ENCODE data around the gene PES1.

DNA sequence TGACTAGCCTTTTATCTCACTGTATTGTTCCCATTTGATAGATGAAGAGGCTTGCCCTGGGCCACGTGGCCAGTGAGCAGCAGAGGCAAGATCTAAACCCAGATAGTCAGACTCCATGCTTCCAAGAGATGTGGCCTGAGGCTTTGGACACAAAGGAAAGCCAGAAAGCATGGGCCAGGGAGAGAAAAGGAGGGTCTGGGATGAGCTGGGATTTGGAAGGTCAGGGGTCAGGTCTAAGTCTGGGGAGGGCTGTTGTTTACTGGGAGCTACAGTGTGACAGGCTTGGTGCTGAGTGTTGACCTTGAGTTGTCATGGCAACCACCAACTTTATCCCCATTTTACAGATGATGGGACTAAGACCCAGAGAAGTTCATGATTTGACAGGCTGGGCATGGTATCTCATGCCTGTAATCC lies 46.0 kb upstream of the PES1 start:
- TF ChIP-seq, protein P1, sequence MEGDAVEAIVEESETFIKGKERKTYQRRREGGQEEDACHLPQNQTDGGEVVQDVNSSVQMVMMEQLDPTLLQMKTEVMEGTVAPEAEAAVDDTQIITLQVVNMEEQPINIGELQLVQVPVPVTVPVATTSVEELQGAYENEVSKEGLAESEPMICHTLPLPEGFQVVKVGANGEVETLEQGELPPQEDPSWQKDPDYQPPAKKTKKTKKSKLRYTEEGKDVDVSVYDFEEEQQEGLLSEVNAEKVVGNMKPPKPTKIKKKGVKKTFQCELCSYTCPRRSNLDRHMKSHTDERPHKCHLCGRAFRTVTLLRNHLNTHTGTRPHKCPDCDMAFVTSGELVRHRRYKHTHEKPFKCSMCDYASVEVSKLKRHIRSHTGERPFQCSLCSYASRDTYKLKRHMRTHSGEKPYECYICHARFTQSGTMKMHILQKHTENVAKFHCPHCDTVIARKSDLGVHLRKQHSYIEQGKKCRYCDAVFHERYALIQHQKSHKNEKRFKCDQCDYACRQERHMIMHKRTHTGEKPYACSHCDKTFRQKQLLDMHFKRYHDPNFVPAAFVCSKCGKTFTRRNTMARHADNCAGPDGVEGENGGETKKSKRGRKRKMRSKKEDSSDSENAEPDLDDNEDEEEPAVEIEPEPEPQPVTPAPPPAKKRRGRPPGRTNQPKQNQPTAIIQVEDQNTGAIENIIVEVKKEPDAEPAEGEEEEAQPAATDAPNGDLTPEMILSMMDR (IDR thresholded peaks at IDR 0.05 in 4 of 5, conservative IDR thresholded peaks at IDR 0.05 in 1 of 5): no peak
- no peak for TF ChIP-seq POLR2A (IDR thresholded peaks at IDR 0.05)
